ENCODE data around the gene DPM1.
A peak's percentile ranks its signal among the peaks of the same experiment; 100 is the strongest.

Gene DPM1

DNA sequence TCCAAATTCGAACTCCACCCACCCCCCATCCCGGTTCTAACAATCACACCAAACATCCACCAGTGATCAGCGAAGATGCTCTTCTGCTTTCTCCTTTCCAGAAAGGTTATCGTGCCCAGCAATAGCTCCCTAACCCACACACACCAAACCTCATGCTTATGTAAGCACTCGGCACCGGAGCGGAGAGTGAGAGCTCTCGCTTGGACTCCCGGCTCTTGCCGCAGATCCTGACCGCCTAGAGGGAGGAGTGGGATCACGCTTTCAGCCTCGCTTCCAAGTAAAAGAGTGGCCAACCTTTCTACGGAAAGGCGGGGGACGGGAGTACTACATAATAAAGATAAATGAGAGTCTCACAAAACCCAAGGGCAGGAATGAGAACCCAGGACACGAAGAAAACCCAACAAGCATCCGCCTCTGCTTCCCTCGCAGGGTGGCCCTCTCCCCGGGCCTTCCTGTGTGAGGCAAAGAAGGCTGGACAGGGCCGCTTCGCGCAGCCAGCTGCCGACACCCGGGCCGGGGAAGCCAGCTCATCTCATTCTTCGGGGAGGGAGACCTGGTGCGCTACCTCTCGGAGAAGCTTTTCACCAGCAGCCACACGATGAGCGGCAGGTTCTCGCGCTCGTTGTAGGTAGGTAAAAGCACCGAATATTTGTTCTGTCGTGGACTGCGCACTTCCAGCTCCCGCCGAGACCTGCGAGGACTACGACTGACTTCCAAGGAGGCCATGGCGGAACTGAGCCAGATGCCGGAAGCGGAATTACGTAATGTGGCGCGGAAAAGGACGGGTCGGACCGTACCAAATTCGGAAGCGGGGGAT, at the start of gene DPM1:
Gene DPM1 (minus strand): TSS at position 735 of the 817 bp plus-strand sequence. CDS start 9 bp downstream, at position 726.
- peak; percentile 79 for DNase-seq

DNA sequence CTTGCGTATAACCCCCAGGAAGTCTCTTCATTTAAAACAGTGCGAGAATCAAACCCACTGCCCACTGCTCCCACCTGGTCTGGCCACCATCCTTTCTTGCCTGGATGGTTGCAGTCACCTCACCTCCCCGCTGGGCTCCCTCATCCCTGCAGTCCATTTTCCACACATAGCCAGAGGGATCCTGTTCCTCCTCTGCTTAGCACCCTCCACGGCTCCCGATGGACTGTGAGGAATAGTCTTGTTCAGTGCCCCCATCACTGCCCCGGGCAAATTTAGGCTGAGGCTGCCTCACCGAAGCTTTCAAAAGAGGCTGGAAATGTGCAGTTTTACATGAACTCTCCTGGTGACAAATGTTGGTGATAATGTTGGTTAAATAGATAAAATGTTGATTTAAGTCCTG, 46.9 kb upstream of the DPM1 start:
- no peak for DNase-seq

DNA sequence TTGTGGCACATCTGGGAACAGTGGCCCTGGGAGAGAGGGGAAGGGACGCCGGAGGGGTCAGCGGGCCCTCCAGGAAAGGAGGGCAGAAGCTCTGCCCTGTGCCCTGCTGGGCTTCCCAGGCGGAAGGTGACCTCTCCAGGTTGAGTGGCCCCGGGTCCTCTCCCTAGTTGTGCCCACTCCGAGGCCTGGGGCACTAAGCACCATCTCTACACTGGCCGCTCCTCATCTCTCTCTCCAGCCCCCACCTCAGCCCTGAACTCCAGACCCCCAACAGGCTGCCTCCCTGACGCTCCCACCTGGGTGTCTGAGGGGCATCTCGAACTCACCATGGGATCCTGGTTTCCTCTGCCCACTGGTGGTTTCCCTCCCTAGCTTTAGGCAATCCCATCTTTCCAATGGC, 46.4 kb upstream of the DPM1 start:
- no peak for DNase-seq

DNA sequence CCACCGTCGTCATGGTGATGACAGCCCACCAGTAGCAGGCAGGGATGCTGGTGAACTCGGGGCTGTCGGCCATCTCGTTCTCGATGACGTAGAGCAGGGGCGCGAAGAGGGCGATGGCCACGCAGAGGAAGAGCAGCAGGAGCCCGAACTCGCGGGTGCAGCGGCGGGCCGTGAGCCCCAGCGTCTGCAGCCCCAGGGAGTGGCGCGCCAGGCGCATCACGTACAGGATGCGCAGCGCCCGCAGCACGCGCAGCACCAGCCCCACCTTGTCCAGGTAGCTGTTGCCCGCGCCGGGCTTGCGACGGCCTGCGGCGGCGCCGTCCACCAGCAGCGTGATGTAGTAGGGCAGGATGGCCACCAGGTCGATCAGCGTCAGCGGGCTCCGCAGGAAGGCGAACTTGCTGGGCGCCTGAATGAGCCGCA, 46.0 kb upstream of the DPM1 start:
- DNase-seq = no peak

DNA sequence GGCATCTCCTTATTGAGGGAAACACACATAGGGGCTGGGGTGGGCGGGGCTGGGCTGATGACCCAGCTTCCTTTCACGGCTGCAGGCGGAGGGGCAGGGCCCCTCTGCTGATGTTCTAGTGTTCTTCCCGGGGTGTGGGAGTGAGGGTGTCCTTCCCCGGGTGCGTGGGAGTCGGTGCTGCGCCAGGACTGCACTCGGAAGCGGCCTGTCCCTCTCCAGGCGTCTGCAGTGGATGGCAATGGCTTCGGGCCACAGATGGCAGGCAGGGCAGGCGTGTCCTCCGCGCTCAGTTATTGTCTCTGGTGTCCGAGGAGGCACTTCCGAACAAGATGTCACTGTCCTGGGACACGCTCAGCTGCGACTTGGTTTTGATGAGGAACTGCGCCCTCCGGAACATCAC, 45.4 kb upstream of the DPM1 start:
- no peak for DNase-seq

DNA sequence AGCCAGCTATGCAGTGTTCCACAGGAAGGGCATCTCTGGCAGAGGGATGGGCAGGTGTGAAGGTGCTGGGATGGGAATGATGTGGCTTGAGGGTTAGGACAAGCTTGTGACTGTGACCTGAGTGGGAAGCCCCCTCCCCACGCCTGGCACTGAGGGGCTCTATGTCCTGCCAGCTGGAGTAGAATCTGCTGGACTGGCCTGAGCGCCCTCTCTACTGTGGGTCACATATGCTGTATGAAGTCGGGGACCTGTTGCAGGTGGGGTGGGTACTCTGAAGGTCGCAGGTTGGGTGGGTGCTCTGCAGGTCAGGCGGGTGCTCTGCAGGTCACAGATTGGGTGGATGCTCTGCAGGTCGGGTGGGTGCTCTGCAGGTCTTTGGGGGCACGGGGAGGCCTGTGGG, 44.3 kb upstream of the DPM1 start:
- DNase-seq = no peak

DNA sequence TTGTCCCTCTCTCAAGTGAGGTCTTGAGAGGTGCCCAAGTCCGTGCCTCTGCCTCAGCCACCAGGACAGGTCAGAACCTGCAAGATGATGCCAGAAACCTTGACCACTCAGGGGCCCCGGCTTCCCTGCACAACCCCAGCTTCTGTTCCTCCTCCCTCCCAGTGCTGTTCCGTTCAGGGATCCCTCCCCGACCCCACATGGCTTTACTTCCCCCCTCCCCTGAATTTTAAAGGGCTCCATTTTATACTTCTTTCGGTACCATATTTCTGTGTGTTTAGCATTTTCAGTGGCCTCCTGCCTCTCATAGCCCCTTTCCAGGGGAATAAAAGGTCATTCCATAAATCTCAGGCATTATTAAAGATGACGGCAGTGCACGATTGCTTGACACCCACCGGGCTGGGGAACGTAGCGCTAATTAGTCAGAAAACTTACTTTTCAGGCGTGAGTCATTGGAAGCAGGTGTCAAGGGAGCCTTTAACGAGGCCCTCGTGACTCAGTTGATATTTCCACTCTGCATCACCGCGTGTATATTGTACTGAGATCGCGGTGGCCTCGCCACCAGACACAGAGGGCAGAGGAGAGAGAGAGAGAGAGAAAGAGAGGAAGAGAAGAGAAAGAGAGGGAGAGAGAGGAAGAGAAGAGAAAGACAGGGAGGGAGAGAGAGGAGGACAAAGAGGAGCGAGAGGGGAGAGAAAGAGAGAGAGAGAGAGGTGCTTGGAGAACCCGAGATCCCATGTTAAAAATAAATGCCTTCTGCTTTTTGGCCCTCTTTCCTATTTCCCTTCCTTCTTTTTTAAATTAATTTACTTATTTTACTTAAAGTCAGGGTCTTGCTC, 43.3 kb upstream of the DPM1 start:
- no peak for DNase-seq

DNA sequence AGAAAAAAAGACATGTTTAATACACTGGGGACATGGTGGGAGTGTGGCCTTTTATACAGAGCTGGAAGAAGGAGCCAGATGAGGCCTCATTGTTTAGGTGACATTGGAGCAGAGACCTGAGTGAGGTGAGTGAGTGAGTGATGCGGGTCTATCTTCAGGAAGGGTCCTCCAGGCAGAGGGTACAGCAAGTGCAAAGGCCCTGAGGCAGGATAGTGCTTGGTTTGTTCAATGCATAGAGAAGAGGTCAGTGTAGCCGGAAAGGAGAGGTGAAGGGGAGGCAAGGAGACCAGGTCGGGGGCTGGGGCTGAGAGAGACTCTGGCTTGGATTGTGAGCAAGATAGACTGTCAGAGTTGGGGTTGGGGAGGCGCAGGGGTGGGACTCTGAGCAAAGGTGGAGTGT, 41.0 kb upstream of the DPM1 start:
- DNase-seq = no peak

DNA sequence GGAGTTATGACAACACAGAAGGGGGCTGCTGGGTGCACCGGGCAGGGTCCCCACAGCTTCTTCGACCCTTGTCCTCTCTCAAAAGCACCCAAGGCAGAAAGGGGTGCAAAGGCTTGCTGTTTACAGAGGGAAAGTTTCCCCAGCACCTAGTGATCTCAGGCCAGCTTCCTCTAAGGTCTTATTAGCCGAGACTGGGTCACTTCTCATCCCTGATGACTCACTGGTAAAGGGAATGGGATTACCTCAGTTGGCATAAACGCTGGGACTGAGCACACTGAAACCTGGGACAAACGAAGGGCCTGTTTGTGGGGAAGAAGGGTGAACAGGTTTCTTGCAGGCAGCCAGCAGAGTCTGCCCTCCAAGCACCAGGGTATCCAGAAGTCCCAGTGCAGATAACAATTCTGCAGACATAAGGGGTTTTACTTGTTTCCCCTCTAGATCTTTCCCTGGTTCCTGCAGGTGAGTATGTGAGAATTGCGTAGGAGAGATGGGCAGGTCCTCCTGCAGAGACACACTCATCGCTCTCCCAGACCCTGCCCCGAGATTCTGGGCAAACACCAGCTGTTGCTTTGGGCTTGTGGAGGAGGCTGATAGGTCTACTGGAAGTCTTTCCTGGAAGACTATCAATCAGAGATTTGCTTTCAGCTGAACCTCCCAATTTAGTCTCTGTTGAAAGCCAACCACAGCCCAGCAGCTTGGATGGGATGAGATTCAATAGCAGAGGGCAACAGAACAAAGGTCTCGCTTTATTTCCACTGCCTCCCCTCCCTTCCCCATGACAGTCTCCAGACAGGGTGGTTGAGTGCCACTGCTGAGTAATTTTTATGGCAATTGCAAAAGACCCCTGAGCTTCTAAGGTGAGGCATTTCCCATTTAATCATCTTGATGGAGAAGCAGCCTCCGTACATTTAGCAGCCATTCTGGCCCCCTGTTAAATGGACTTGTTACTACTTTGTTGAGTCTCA, 38.9 kb upstream of the DPM1 start:
- DNase-seq = no peak

DNA sequence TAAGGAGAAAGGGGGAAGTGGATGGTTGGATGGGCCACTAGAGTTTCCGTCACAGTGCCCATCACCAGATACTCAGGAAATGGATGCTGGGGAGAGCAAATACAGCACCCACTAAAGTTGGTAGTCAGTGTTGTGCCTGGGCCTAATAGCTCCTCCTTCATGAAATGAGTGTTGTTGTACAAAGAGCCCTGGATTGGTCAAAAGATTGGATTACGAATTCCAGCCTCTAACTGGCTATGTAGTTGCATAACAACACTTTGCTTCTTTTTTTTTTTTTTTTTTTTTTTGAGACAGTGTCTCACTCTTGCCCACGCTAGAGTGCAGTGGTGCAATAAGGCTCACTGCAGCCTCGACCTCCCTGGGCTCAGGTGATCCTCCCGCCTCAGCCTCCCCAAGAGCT, 37.2 kb upstream of the DPM1 start:
- DNase-seq = no peak

DNA sequence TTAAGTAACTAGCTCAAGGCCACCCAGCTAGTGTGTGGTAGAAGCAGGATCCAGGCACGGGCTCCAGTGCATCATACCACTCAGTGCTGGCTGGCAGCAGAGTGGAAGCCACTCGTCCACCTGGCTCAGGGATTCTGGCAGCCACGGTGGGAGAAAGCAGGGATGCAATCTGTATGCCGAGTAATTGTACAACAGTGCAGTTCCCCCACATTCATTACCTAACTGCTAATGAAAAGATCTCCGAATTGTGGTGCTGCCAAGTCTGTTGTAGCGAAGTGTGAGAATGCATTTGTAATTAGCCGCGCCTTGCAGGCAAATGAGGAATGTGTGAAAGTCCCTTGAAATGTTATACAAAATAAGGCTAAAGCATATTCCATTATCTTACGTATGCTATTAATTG, 35.5 kb upstream of the DPM1 start:
- DNase-seq = no peak

DNA sequence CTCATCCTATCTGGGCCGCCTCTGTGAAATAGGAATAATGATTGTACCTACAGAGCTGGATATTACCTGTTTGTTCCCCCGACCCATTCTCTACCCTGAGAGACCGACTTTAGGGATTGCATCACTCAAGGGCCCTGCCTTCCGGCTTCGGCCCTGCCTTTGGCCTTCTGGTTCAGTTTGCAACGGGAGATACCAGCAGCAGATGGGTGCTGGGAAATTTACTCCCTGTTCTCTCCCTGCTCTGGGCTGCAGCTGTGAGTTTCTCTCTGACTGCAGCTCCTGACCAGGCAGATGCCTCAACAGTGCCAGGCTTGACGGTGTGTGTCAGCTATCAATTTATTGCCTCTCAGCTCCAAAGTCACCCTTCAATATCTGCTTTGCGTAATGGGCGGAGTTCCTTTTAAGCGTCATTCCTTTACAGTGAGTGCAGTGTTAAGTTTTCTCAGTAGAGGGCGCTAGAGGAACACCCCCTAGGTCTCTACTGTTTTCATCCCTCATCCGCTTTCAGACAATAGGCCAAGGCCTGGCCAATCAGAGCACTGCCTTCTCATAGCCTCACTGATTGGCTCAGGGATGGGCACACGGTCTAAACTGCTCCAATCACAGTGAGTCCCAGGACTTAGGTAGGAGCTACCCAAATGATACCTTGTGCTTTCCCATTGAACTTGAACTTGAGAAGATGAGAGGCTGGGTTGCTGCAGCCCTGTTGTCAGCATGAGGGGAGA, 34.6 kb upstream of the DPM1 start:
- DNase-seq = no peak

DNA sequence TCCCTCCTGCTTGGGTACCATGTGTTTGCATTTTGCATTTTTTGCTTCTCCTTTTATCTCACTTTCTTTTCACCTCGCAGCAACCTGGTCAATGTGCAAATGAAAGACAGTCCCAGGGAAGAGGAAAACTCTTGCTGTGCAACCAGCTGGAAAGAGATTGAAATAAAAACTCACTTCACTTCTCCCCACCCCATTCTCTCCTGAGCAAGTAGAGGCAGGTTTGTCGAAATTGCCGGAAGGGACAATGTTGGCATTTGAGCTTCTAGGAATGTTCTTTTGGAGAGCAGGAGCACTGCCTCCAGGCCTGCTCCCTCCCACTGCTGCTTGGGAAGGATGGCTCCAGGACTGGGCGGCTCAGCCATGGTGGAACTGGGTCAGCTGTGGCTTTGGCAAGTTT, 34.0 kb upstream of the DPM1 start:
- DNase-seq = no peak

DNA sequence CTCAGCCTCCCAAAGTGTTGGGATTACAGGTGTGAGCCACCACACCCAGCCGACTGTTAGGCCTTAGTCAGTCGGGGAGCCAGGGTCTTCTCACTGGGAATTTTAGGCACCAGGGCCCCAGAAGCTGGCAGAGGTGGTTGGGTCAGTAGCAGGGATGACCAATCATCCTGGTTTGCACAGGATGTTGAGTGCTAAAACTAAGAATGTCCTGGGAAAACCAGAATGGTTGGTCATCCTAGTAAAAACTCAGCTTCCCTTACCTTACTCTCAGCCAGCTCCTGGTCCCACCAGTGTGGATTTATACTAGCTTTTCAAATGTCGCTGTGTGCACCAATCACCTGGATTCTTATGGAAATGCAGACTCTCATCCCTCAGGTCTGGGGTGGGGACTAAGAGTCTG, 32.7 kb upstream of the DPM1 start:
- DNase-seq = no peak

DNA sequence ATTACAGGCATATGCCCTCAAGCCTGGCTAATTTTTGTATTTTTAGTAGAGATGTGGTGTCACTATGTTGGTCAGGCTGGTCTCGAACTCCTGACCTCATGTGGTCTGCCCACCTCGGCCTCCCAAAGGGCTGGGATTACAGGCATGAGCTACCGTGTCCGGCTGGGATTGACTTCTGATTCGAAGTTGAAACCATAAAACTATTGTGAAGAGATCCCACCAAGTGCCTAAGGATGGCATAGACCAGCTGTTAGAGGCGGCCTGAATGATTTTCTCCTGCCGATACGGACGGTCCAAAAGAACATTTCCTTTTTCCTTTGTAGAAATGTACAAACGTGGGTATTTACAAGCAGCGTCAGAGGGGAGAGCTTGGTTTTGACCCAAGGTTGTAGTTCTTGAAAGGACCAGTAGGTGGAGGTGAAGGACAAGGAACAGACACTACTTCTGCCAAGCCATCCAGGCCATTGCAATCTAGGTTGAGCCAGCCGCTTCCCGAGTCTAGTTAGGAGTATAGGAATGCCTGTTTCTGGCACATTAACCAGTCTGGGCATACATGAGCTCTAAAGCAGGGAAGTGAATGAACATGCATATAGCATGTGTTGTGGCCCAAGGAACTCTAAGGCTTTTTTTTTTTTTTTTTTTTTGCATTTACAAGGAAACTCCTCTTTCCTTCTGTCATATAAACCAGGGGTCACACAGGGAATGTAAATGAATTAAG, 29.3 kb upstream of the DPM1 start:
- peak; percentile 38 for DNase-seq

DNA sequence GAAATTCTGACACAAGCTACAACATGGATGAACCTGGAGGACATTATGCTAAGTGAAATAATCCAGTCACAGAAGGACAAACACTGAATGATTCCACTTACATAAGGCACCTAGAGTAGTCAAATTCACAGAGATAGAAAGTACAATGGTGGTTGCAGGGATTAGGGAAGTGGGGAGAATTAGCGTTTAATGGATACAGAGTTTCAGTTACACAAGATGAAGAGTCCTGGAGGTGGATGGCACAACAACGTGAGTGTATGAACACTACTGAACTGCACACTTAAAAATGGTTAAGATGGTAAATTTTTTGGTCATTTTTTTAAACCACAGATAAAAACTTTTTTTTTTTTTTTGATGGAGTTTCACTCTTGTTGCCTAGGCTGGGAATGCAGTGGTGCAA, 25.0 kb upstream of the DPM1 start:
- no peak for DNase-seq

DNA sequence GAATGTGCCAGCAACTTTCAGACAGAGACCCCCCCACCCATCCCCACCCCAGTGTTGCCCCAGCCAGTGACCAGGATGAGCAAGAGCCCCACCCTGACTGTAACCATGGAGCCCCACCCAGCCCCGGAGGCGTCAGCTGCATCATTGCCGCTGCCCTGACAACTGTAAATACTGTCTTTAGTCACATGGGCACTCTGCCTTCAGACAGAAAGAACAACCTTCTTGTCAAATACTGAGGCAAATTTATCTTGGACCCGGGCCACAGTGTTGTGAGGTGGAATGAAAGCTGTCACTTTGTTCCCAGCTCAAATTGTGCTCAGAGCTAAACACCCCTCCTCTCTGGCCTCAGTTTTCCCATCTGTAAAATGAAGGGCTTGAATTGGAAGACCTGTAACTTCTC, 24.0 kb upstream of the DPM1 start:
- no peak for DNase-seq

DNA sequence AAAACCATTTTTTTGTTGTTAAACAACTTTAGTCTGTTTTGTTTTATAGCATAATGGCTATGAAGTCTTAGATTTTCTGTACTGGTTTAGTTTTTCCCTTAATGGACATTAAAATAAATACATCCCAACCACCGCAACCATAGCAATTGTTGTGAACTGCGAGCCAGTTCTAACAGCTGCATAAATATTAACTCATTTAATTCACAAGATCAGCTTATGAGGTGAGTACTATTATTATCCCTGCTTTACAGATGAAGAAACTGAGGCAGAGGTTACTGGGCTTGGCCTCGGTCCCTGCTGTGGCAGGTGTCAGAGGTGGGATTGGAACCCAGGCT, 23.3 kb upstream of the DPM1 start:
- no peak for DNase-seq

DNA sequence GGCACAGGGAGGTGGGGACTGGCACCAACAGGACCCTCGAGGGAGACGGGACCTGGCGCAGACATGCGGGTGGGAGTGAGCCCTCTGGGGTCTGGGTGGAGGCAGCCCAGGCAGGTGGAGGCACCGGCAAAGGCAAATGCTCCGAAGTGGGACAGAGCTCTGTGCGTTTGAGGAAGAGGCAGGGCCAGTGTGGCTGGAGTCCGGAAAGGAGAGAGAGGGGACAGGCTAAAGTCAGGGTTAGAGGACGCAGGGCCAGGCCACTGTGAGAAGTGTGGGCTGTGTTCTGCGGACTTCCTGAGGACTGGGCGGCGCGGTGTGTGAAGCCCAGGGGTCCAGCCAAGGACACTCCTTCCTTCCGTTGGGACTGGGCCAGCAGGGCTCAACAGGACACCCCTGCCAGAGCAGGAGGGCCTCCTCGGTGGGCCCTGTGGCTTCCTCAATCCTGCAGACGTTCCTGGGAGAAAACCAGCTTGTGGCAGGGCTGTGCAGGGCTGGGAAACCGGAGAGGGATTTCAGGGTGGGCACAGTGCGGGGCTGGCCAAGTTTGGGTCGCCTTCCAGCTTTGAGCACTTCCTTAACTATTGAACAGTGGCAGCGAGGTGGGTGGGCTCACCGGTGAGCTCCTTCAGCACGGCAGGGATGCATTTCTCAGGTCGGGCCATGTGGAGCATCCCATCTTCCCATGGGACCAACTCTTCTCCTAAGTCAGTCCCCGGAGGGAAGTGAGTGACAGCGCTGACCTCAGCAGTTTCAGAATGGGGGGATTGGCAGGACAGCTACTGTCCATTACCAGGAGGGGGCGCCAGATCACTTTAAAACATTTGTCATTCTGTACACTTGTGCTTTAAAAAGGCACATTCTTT, 22.8 kb upstream of the DPM1 start:
- DNase-seq = no peak

DNA sequence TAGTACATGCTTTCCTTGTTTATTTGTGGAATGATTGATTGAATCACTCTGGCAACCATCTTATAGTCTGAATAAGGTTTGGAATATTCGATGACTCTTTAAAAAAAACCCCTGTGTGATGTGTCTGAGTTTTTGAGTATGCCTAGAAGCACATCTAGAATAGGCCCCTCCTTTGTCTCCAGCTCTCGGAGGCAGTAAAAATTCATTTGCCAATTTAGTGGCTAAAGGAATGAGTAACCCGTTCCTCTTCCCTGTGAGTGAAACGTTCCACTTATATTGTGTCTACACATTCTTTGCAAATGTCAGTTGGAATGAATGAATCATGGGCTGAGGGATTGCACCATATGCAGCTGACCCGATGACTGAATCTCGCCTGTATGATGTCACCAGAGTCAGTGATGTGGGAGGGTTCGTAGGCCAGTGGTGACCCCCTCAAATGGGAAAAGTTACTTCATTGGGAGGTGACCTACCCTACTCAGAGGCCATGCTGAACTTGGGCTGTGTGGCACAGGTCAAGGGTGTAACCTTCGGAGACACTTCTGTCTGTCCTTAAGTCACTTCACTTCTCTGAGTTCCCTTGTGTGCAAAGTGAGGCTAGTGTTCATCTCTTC, 21.8 kb upstream of the DPM1 start:
- no peak for DNase-seq
